HepG2 (cell line): ENCODE results near the gene PSMD1. TPM values are rescaled to one million over a fixed set of nuclear protein-coding genes. Genes with fewer than 3 reads are reported as not detected.

Experiments
- AHDC1 ChIP-seq: sonication (generic); formaldehyde crosslinking; IDR thresholded peaks from 2 replicates; pipeline ENCODE4 v1.5.1; 2020; ENCODE audit warnings: mild to moderate bottlenecking, missing genetic modification reagents, borderline replicate concordance
- ARID4A ChIP-seq: sonication (generic); formaldehyde crosslinking; IDR thresholded peaks from 2 replicates; pipeline ENCODE4 v1.5.0; 2020; ENCODE audit warnings: mild to moderate bottlenecking, missing genetic modification reagents, borderline replicate concordance
- EP300 ChIP-seq, 3 experiments: sonication (generic) in 1 of 3; formaldehyde crosslinking in 1 of 3; IDR thresholded peaks; 2 replicates each; pipeline versions ENCODE4 v1.5.1 to v1.6.1; 2011 to 2020; ENCODE audit warnings: low read depth in 2 of 3, low read length in 2 of 3, borderline replicate concordance in 1 of 3, improper control_type of control experiment in 1 of 3, mild to moderate bottlenecking in 1 of 3, missing genetic modification reagents in 1 of 3, moderate library complexity in 1 of 3
- HOXA3 ChIP-seq: sonication (generic); formaldehyde crosslinking; IDR thresholded peaks from 2 replicates; pipeline ENCODE4 v1.5.0; 2020; ENCODE audit warnings: missing genetic modification reagents
- JUN ChIP-seq: sonication (generic); formaldehyde crosslinking; IDR thresholded peaks from 2 replicates; pipeline ENCODE4 v1.4.0; 2020; ENCODE audit warnings: mild to moderate bottlenecking, missing genetic modification reagents
- MXD1 ChIP-seq: sonication (generic); formaldehyde crosslinking; IDR thresholded peaks from 2 replicates; pipeline ENCODE4 v1.4.0; 2020; ENCODE audit warnings: mild to moderate bottlenecking, missing genetic modification reagents
- SIN3A ChIP-seq: IDR thresholded peaks from 2 replicates; pipeline ENCODE4 v1.6.1; 2011; ENCODE audit warnings: low read depth, mild to moderate bottlenecking, control low read depth, low read length, borderline replicate concordance
- TEAD3 ChIP-seq: optimal IDR thresholded peaks from 2 replicates; pipeline ENCODE3; 2016; ENCODE audit warnings: borderline replicate concordance
- UBTF ChIP-seq: sonication (generic); formaldehyde crosslinking; IDR thresholded peaks from 2 replicates; pipeline ENCODE4 v1.4.0; 2020; ENCODE audit warnings: mild to moderate bottlenecking, missing genetic modification reagents
- WIZ ChIP-seq: sonication (generic); formaldehyde crosslinking; IDR thresholded peaks from 2 replicates; pipeline ENCODE4 v1.5.1; 2020; ENCODE audit warnings: mild to moderate bottlenecking, missing genetic modification reagents
- ZFP37 ChIP-seq: sonication (generic); formaldehyde crosslinking; IDR thresholded peaks from 2 replicates; pipeline ENCODE4 v1.4.0; 2020; ENCODE audit warnings: missing genetic modification reagents, borderline replicate concordance
- polyA plus RNA-seq, 8 experiments: library from polyadenylated mRNA; depleted of rRNA in 3 of 8; stranded (reverse) in 7 of 8; unstranded in 1 of 8; fragments of >200 nt; fragmentation: Illumina TruSeq in 4 of 8; extraction: Trizol in 4 of 8; gene quantifications; 2 replicates each; pipeline versions ENCODE4 v1.2.1 to v1.2.3, GENCODE V29; 2011 to 2016; ENCODE audit warnings: low read depth in 4 of 8, missing spikeins in 1 of 8, mixed read lengths in 1 of 8; ENCODE audit not compliant: insufficient read depth in 1 of 8
- total RNA-seq, 5 experiments: library from RNA; depleted of rRNA; stranded (reverse); fragments of >200 nt; fragmentation: Illumina TruSeq; extraction: Trizol; gene quantifications; 2 replicates each; pipeline ENCODE4 v1.2.3, GENCODE V29; 2016; ENCODE audit warnings: low read depth in 1 of 5

The PSMD1 gene
- total and polyA plus RNA-seq, 2 of the 13 experiments (the other 11 are each of a cell fraction or from before 2014, with no cell fraction given): 136 to 191 TPM

GRCh38 chr2:231187736-231188505 lies 131.3 kb downstream of the PSMD1 start (continued):
- peak; percentile 44; the same call in 1 of the 2 replicates for TF ChIP-seq AHDC1 (CRISPR knock-in tag)
- peak; percentile 87 for TF ChIP-seq HOXA3 (CRISPR knock-in tag)
- 0 out of 2 replicates have a peak, but pooled peaks have one; percentile 31 for TF ChIP-seq MXD1 (CRISPR knock-in tag)
- TF ChIP-seq WIZ: peak; percentile 83; the same call in 1 of the 2 replicates
- peak; percentile 85 for TF ChIP-seq TEAD3 (CRISPR knock-in tag)
- TF ChIP-seq JUN (CRISPR knock-in tag): 0 out of 2 replicates have a peak, but pooled peaks have one; percentile 24
- TF ChIP-seq SIN3A: peak; percentile 36; the same call in 1 of the 2 replicates
- TF ChIP-seq ZFP37 (CRISPR knock-in tag): 0 out of 2 replicates have a peak, but pooled peaks have one; percentile 75
- peak; percentile 75; the same call in 1 of the 2 replicates for TF ChIP-seq ARID4A (CRISPR knock-in tag)
- peak; percentile 54 for TF ChIP-seq UBTF (CRISPR knock-in tag)
- TF ChIP-seq EP300 (IDR thresholded peaks at IDR 0.05; ENCODE audit: low read depth in 2 of 2, low read length in 2 of 2): peak in 1 of 2 experiments; percentile 55; a peak in 1 of 4 replicates
- TF ChIP-seq EP300 (CRISPR knock-in tag; IDR thresholded peaks at IDR 0.05; ENCODE audit: borderline replicate concordance): no peak
